ENCODE data around the gene SIGLEC9. TPM values are rescaled to one million over a fixed set of nuclear protein-coding genes. Genes with fewer than 3 reads are reported as not detected.

The SIGLEC9 gene
- total and polyA plus RNA-seq, 7 donors = 0.24 to 2.2 (median 0.73) TPM

DNA sequence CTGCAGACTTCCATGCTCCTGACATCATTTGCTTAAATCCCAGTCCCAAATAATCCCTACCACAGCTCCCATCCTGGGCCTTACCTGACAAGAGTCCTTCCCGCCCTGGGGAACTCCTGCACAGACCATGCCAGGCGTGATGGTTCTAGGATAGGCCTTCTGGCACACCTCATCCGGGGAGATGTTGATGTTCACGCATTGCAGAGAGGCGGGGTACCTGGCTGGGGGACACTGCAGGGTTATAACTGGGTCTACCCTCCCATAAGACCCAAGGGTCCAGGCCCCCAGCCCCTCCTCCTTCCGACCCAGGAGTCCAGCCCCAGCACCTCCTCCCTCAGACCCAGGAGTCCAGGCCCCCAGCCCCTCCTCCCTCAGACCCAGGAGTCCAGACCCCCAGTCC lies 46.0 kb upstream of the SIGLEC9 start:
- intact Hi-C loops (cut with DNase I) = no loop called here
- TF ChIP-seq, protein P1, sequence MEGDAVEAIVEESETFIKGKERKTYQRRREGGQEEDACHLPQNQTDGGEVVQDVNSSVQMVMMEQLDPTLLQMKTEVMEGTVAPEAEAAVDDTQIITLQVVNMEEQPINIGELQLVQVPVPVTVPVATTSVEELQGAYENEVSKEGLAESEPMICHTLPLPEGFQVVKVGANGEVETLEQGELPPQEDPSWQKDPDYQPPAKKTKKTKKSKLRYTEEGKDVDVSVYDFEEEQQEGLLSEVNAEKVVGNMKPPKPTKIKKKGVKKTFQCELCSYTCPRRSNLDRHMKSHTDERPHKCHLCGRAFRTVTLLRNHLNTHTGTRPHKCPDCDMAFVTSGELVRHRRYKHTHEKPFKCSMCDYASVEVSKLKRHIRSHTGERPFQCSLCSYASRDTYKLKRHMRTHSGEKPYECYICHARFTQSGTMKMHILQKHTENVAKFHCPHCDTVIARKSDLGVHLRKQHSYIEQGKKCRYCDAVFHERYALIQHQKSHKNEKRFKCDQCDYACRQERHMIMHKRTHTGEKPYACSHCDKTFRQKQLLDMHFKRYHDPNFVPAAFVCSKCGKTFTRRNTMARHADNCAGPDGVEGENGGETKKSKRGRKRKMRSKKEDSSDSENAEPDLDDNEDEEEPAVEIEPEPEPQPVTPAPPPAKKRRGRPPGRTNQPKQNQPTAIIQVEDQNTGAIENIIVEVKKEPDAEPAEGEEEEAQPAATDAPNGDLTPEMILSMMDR (IDR thresholded peaks at IDR 0.05) = no peak
- ATAC-seq = no peak
- H3K9me3 ChIP-seq = peaks cover 9% of the 10 kb centered on the region
- H3K4me1 ChIP-seq = no peaks in the 10 kb centered on the region
- H3K4me3 ChIP-seq = no peak overlapping the region
- H3K27me3 ChIP-seq (ENCODE audit: insufficient read depth in 3 of 3, low read length in 2 of 3) = peaks cover 0 to 8% (median 0%) of the 10 kb centered on the region in 3 donors
- no peak overlapping the region for H3K27ac ChIP-seq
- no peaks in the 10 kb centered on the region for H3K36me3 ChIP-seq (ENCODE audit: insufficient read depth in 1 of 2, low read depth in 1 of 2)
- no peak for DNase-seq
- WGBS, 3 donors = 86 to 90% (median 89%) methylated on average over 6 of the region's 6 CpGs

DNA sequence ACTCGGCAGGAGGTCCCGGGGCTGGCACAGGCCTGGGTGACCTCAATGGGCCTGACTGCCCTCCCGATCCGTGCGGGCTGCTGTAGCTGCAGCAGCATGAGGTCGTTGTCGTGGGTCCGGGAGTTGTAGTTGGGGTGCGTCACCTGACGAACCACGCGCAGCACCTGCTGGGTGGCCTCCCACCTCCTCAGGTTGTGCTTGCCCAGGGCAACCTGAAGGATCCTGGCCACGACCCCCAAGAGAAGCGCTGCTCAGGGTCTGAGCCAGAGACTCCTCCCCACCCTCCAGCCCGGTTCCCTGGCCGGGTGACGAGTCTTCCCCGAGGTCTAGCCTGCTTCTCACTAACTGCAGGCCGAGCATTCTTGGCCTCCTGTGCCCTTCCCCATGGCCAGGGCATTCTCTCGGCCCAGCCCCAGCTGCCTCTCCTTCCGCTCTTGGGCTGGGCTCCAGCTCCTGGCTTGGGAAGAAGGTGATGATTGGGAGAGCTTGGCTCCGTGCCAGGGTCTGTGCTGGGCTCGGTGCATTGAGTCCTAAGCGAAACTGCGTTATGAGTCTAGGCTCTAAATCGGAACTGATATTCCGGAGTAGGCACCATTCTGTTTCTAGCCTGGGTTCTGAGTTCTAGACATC lies 45.1 kb upstream of the SIGLEC9 start:
- H3K9me3 ChIP-seq = peaks cover under 1% of the 10 kb centered on the region
- WGBS, 3 donors = 66 to 68% (median 67%) methylated on average over 27 of the region's 27 CpGs
- ATAC-seq = no peak
- peaks cover 0 to 8% (median 0%) of the 10 kb centered on the region in 3 donors for H3K27me3 ChIP-seq (ENCODE audit: insufficient read depth in 3 of 3, low read length in 2 of 3)
- H3K4me3 ChIP-seq = no peak overlapping the region
- TF ChIP-seq, protein P1 (IDR thresholded peaks at IDR 0.05) = no peak
- no peak for DNase-seq
- intact Hi-C loops (cut with DNase I) = no loop called here
- H3K27ac ChIP-seq = no peak overlapping the region
- no peaks in the 10 kb centered on the region for H3K36me3 ChIP-seq (ENCODE audit: insufficient read depth in 1 of 2, low read depth in 1 of 2)
- H3K4me1 ChIP-seq = no peaks in the 10 kb centered on the region

DNA sequence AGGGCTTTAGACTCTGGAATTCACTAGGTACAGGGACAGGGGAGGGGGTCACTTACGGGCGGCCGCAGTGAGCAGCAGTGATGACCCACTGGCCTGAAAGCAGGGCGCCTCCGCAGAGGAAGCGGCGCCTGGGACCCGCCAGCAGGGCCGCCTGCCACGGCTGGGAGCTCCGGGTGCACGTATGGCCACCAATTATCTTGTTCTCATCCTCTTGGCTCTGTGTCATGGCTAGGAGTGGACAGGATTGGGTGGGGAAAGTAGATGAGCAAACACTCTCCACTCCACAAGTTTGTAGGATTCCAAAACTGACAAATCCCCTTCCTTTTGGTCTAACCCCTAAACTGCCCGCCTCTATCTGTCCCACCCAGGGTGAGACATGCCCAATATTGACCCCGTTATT lies 43.2 kb upstream of the SIGLEC9 start:
- Histone ChIP-seq H3K36me3 (ENCODE audit: insufficient read depth in 1 of 2, low read depth in 1 of 2) (no peaks in the 10 kb centered on the region), H3K4me1 (no peaks in the 10 kb centered on the region), H3K27me3 (ENCODE audit: insufficient read depth in 3 of 3, low read length in 2 of 3) (peaks cover 0 to 8% (median 0%) of the 10 kb centered on the region in 3 donors), H3K9me3 (no peaks in the 10 kb centered on the region), H3K27ac (no peak overlapping the region), H3K4me3 (no peak overlapping the region)
- WGBS, 3 donors = 77 to 83% (median 78%) methylated on average over 14 of the region's 14 CpGs
- DNase-seq = no peak
- intact Hi-C loops (cut with DNase I) = no loop called here
- TF ChIP-seq, protein P1 (IDR thresholded peaks at IDR 0.05) = no peak
- ATAC-seq = no peak

DNA sequence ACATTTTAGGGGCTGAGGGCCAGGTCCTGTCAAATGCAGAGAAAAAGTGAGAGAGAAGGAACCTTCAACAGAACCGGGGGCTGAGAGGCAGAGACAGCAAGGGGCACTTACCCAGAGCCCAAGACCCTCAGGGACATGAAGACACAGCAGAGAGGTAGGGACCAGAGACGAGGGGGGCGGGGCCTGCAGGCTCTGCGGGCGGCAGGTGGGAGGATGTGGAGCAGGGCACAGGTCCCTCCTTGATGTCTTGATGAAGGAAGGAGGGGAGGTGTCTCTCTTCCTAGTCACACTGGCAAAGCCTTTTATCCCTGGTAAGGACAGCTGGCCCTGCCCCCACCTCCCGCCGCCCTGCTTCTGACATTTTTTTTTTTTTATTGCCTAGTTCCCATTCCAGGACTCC lies 42.1 kb upstream of the SIGLEC9 start, which contains the start of gene KLK14:
Gene KLK14 (minus strand): TSS at position 277 of the 400 bp plus-strand sequence. CDS start 273 bp downstream, at position 4.
- WGBS, 3 donors = 22 to 23% (median 22%) methylated on average over 7 of the region's 7 CpGs
- TF ChIP-seq, protein P1 (IDR thresholded peaks at IDR 0.05) = no peak
- no peaks in the 10 kb centered on the region for H3K9me3 ChIP-seq
- DNase-seq (no peak), ATAC-seq (no peak)
- no peaks in the 10 kb centered on the region for H3K4me1 ChIP-seq
- no peak within 1 kb of the TSS for H3K4me3 ChIP-seq
- no peaks in the 10 kb centered on the region for H3K36me3 ChIP-seq (ENCODE audit: insufficient read depth in 1 of 2, low read depth in 1 of 2)
- no peak within 1 kb of the TSS for H3K27ac ChIP-seq
- intact Hi-C loops (cut with DNase I) = no loop called here
- peaks cover 0 to 6% (median 0%) of the 10 kb centered on the region in 3 donors for H3K27me3 ChIP-seq (ENCODE audit: insufficient read depth in 3 of 3, low read length in 2 of 3)

DNA sequence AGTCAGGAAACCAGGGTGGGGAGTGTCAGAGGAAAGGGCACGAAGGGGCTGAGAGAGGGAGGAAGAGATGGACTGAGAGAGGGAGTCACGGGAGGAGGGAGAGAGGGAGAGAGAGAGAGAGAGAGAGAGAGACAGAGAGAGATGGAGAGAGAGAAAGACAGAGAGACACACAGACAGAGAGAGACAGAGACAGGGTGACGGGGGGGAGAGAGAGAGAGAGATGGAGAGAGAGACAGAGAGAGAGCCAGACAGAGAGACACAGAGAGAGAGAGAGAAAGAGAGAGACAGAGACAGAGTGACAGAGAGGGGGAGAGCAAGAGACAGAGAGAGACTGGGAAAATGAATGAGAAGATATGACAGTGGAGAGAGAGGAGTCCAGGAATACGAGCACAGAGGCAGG lies 41.5 kb upstream of the SIGLEC9 start:
- Histone ChIP-seq H3K4me3 (no peak overlapping the region), H3K4me1 (no peaks in the 10 kb centered on the region), H3K27me3 (ENCODE audit: insufficient read depth in 3 of 3, low read length in 2 of 3) (peaks cover 0 to 6% (median 0%) of the 10 kb centered on the region in 3 donors), H3K27ac (no peak overlapping the region), H3K36me3 (ENCODE audit: insufficient read depth in 1 of 2, low read depth in 1 of 2) (no peaks in the 10 kb centered on the region), H3K9me3 (no peaks in the 10 kb centered on the region)
- TF ChIP-seq, protein P1 (IDR thresholded peaks at IDR 0.05) = no peak
- no peak for DNase-seq
- WGBS, 3 donors = 27 to 34% (median 27%) methylated on average over 4 of the region's 4 CpGs
- ATAC-seq = no peak
- intact Hi-C loops (cut with DNase I) = no loop called here
